Sigmoid colon (tissue), 7 donors: ENCODE measurements around the gene LSM11. TPM values are rescaled to one million over a fixed set of nuclear protein-coding genes. Genes with fewer than 3 reads are reported as not detected.

Experiments
- DNase-seq: peaks from one replicate; pipeline ENCODE4 v3.0.0-alpha.2; 2019
- H3K27ac ChIP-seq, 4 donors: fragments of 200-600 bp; sonication (generic); one replicate each; pipeline ENCODE4 v1.5.1; 2016 to 2019; ENCODE audit warnings: mild to moderate bottlenecking in 1 of 4
- H3K27me3 ChIP-seq, 3 donors: fragments of 200-600 bp; sonication (generic); one replicate each; pipeline ENCODE4 v1.5.1; 2019; ENCODE audit warnings: mild to moderate bottlenecking in 1 of 3
- H3K36me3 ChIP-seq, 4 donors: fragments of 200-600 bp; sonication (generic); one replicate each; pipeline ENCODE4 v1.5.1; 2016 to 2019
- H3K4me1 ChIP-seq, 4 donors: fragments of 200-600 bp; sonication (generic); one replicate each; pipeline ENCODE4 v1.5.1; 2017 to 2019
- H3K4me3 ChIP-seq, 4 donors: fragments of 200-600 bp; sonication (generic); one replicate each; pipeline ENCODE4 v1.5.1; 2017 to 2019; ENCODE audit warnings: mild to moderate bottlenecking in 2 of 4, moderate library complexity in 1 of 4
- H3K9me3 ChIP-seq, 4 donors: fragments of 200-600 bp in 3 of 4; sonication (generic) in 3 of 4; one replicate each; pipeline versions ENCODE4 v1.5.1 to v1.6.1; 2013 to 2019
- CTCF ChIP-seq, 4 experiments: fragments of 450-650 bp in 3 of 4; fragments of 200-600 bp in 1 of 4; IDR thresholded peaks; one replicate each; pipeline ENCODE4 v1.5.1; 2016 to 2019; ENCODE audit warnings: antibody characterized with exemption in 4 of 4, mild to moderate bottlenecking in 3 of 4, moderate library complexity in 2 of 4
- EP300 ChIP-seq, 4 donors: sonication (generic); formaldehyde crosslinking; IDR thresholded peaks; one replicate each; pipeline ENCODE4 v1.6.1; 2017; ENCODE audit warnings: antibody characterized with exemption in 4 of 4
- POLR2A ChIP-seq, 2 donors: fragments of 450-650 bp; IDR thresholded peaks; one replicate each; pipeline ENCODE4 v1.6.1; 2016; ENCODE audit warnings: antibody characterized with exemption in 2 of 2, mild to moderate bottlenecking in 2 of 2, moderate library complexity in 2 of 2
- POLR2AphosphoS5 ChIP-seq, 4 donors: sonication (generic); formaldehyde crosslinking; IDR thresholded peaks; one replicate each; pipeline ENCODE4 v1.6.1; 2017; ENCODE audit warnings: antibody characterized with exemption in 4 of 4
- WGBS, 2 donors: extraction: QIAGEN DNeasy Blood & Tissue Kit; methylation state at CpG; one replicate each; pipeline ENCODE4 v1.1.7; 2013; 5-methylcytosine and 5-hydroxymethylcytosine counted together
- intact Hi-C: fragments of 100-400 bp; cut with DNase I; formaldehyde crosslinking; loops from one replicate; pipeline ENCODE4 v1.15.1; 2023
- polyA plus RNA-seq, 3 donors: library from polyadenylated mRNA; stranded (reverse); fragments of 200-250 nt; gene quantifications; one replicate each; pipeline ENCODE4 v1.2.3, GENCODE V29; 2013
- total RNA-seq, 4 donors: library from RNA; depleted of rRNA; stranded (reverse); fragments of >200 nt; gene quantifications; one replicate each; pipeline ENCODE4 v1.1.0, GENCODE V29; 2016
- donor health status: healthy with polysubstance abuse.
- donor health status: Bipolar disorder and iron deficiency.
- donor health status: healthy.

LSM11 gene
- total and polyA plus RNA-seq, 7 donors: 0.60 to 16.6 (median 12.1) TPM

GRCh38 chr5:157744051-157745011 lies 819 bp downstream of the LSM11 start:
- peak overlapping the region; percentile 72 to 97 (median 90) for H3K4me3 ChIP-seq
- peaks cover 0 to 54% (median 41%) of the 10 kb centered on the region in 4 donors for H3K4me1 ChIP-seq
- TF ChIP-seq POLR2AphosphoS5 (IDR thresholded peaks at IDR 0.05) (peak in 1 of 4 donors; percentile 2), POLR2A (IDR thresholded peaks at IDR 0.05) (no peak)
- no peaks in the 10 kb centered on the region for H3K27me3 ChIP-seq
- peak overlapping the region; percentile 80 to 91 (median 88) for H3K27ac ChIP-seq
- H3K9me3 ChIP-seq: no peaks in the 10 kb centered on the region
- intact Hi-C loops: loop anchor here (5.0 to 10.0 kb wide), 4 partner anchors 267 to 597 kb away; partner anchors contain the start of gene CYFIP2
- no peak for DNase-seq
- peaks cover 0 to 9% (median 1%) of the 10 kb centered on the region in 4 donors for H3K36me3 ChIP-seq
- WGBS, 2 donors: 2 to 6% methylated on average over 56 of the region's 56 CpGs

- Histone ChIP-seq H3K9me3 (no peaks in the 10 kb centered on the region), H3K36me3 (peaks cover 0 to 2% (median 0%) of the 10 kb centered on the region in 4 donors), H3K4me3 (peak overlapping the region; percentile 72 to 97 (median 90)), H3K27me3 (no peaks in the 10 kb centered on the region), H3K4me1 (peaks cover 0 to 61% (median 47%) of the 10 kb centered on the region in 4 donors), H3K27ac (peak overlapping the region; percentile 80 to 91 (median 88))
- TF ChIP-seq CTCF (IDR thresholded peaks at IDR 0.05): no peak
- TF ChIP-seq POLR2AphosphoS5 (IDR thresholded peaks at IDR 0.05): peak in 3 of 4 donors; percentile 8 to 46 (median 30)
- no peak for DNase-seq
- intact Hi-C loops: loop anchor here (10.0 kb wide), 1 partner anchor 480 kb away; the partner anchor contains the start of gene CYFIP2
- 85 to 87% methylated on average over 4 of the region's 4 CpGs for WGBS, 2 donors
Observed at GRCh38 chr5:157745041-157745456, 1.5 kb downstream of the LSM11 start.

- H3K36me3 ChIP-seq: peaks cover 5 to 12% (median 9%) of the 10 kb centered on the region in 4 donors
- H3K9me3 ChIP-seq: no peaks in the 10 kb centered on the region
- DNase-seq: no peak
- intact Hi-C loops: loop anchor here (10.0 kb wide), 1 partner anchor 482 kb away; the partner anchor contains the start of gene CYFIP2
- H3K4me3 ChIP-seq: no peak overlapping the region
- no peaks in the 10 kb centered on the region for H3K27me3 ChIP-seq
- 90 to 91% methylated on average over 6 of the region's 6 CpGs for WGBS, 2 donors
- peaks cover 0 to 68% (median 56%) of the 10 kb centered on the region in 4 donors for H3K4me1 ChIP-seq
- TF ChIP-seq POLR2A (IDR thresholded peaks at IDR 0.05): no peak
- peak overlapping the region; percentile 48 to 91 (median 88) for H3K27ac ChIP-seq
Observed at GRCh38 chr5:157747173-157747740, 3.7 kb downstream of the LSM11 start.

GRCh38 chr5:157747766-157748700 lies 4.5 kb downstream of the LSM11 start:
- Histone ChIP-seq H3K9me3 (no peaks in the 10 kb centered on the region), H3K27ac (peak overlapping the region; percentile 48 to 91 (median 88)), H3K4me3 (no peak overlapping the region), H3K27me3 (no peaks in the 10 kb centered on the region), H3K36me3 (peaks cover 9 to 20% (median 15%) of the 10 kb centered on the region in 4 donors), H3K4me1 (peaks cover 0 to 66% (median 55%) of the 10 kb centered on the region in 4 donors)
- no peak for TF ChIP-seq POLR2A (IDR thresholded peaks at IDR 0.05)
- peak in 2 of 4 donors; percentile 6 to 24 for TF ChIP-seq POLR2AphosphoS5 (IDR thresholded peaks at IDR 0.05)
- no peak for DNase-seq
- intact Hi-C loops: loop anchor here (10.0 kb wide), 1 partner anchor 483 kb away; the partner anchor contains the start of gene CYFIP2
- 94% methylated on average over 8 of the region's 8 CpGs for WGBS, 2 donors

GRCh38 chr5:157748760-157749461 lies 5.4 kb downstream of the LSM11 start:
- 60 to 82% methylated on average over 4 of the region's 4 CpGs for WGBS, 2 donors
- Histone ChIP-seq H3K4me3 (no peak overlapping the region), H3K36me3 (peaks cover 18 to 29% (median 24%) of the 10 kb centered on the region in 4 donors), H3K9me3 (no peaks in the 10 kb centered on the region), H3K27ac (peak overlapping the region; percentile 48 to 91 (median 88)), H3K27me3 (no peaks in the 10 kb centered on the region), H3K4me1 (peaks cover 0 to 63% (median 51%) of the 10 kb centered on the region in 4 donors)
- TF ChIP-seq POLR2AphosphoS5 (IDR thresholded peaks at IDR 0.05) (peak in 1 of 4 donors; percentile 8), EP300 (IDR thresholded peaks at IDR 0.05) (no peak)
- intact Hi-C loops: loop anchor here (10.0 kb wide), 1 partner anchor 484 kb away; the partner anchor contains the start of gene CYFIP2
- DNase-seq: no peak
